Cardiac muscle cell (in vitro differentiated cells and primary cell): ENCODE results near the gene CNOT4. TPM values are rescaled to one million over a fixed set of nuclear protein-coding genes. Genes with fewer than 3 reads are reported as not detected.

Experiments
- DNase-seq, 2 donors: peaks; one replicate each; pipeline versions ENCODE4 v3.0.0 to v3.0.0-alpha.2; 2010 to 2017; ENCODE audit warnings: low read depth in 1 of 2, low spot score in 1 of 2
- H3K27ac ChIP-seq: fragments of 200-600 bp; sonication (generic); 2 replicates; pipeline ENCODE4 v1.5.1; 2016
- H3K27me3 ChIP-seq: fragments of 200-600 bp; sonication (generic); 2 replicates; pipeline ENCODE4 v1.6.0; 2016; ENCODE audit warnings: control low read depth
- H3K36me3 ChIP-seq: fragments of 200-600 bp; sonication (generic); 2 replicates; pipeline ENCODE4 v1.5.1; 2016; ENCODE audit warnings: control low read depth
- H3K4me1 ChIP-seq: fragments of 200-600 bp; sonication (generic); 2 replicates; pipeline ENCODE4 v1.8.1; 2017; ENCODE audit warnings: low read depth, mild to moderate bottlenecking, mixed run types
- H3K4me3 ChIP-seq: fragments of 200-600 bp; sonication (generic); 2 replicates; pipeline ENCODE4 v1.5.1; 2016; ENCODE audit warnings: mild to moderate bottlenecking
- H3K9me3 ChIP-seq: fragments of 200-600 bp; sonication (generic); 2 replicates; pipeline ENCODE4 v1.5.1; 2017; ENCODE audit warnings: low read depth, mild to moderate bottlenecking, control low read depth
- CTCF ChIP-seq: IDR thresholded peaks from 2 replicates; pipeline ENCODE4 v1.5.1; 2012; ENCODE audit warnings: low read depth, mild to moderate bottlenecking, low read length
- polyA plus RNA-seq: library from polyadenylated mRNA; unstranded; fragments of >200 nt; fragmentation: Nextera tagmentation; extraction: Ambion mirVana; gene quantifications from 2 replicates; pipeline ENCODE4 v1.2.1, GENCODE V29; 2016
- total RNA-seq: library from RNA; depleted of rRNA; stranded (reverse); fragments of >200 nt; gene quantifications from 2 replicates; pipeline ENCODE4 v1.2.3, GENCODE V29; 2016

CNOT4 gene
- total and polyA plus RNA-seq, 2 experiments from 2014 or later, result 14.5 to 23.6 TPM

GRCh38 chr7:135410543-135410942 lies 99.4 kb downstream of the CNOT4 start:
- no peak overlapping the region for H3K27ac ChIP-seq
- H3K9me3 ChIP-seq, result no peaks in the 10 kb centered on the region
- no peaks in the 10 kb centered on the region for H3K4me1 ChIP-seq
- no peak for DNase-seq
- no peak overlapping the region for H3K4me3 ChIP-seq
- TF ChIP-seq CTCF, result no peak
- no peaks in the 10 kb centered on the region for H3K27me3 ChIP-seq
- H3K36me3 ChIP-seq, result peaks cover 9% of the 10 kb centered on the region

GRCh38 chr7:135409845-135410542 lies 99.9 kb downstream of the CNOT4 start:
- TF ChIP-seq CTCF, result no peak
- Histone ChIP-seq H3K27ac (no peak overlapping the region), H3K4me3 (no peak overlapping the region), H3K9me3 (no peaks in the 10 kb centered on the region), H3K27me3 (no peaks in the 10 kb centered on the region), H3K36me3 (peaks cover 9% of the 10 kb centered on the region), H3K4me1 (no peaks in the 10 kb centered on the region)
- DNase-seq, result no peak

GRCh38 chr7:135407884-135408283 lies 102.0 kb downstream of the CNOT4 start:
- Histone ChIP-seq H3K27ac (no peak overlapping the region), H3K4me1 (peaks cover 11% of the 10 kb centered on the region), H3K9me3 (no peaks in the 10 kb centered on the region), H3K36me3 (peaks cover 9% of the 10 kb centered on the region), H3K4me3 (no peak overlapping the region), H3K27me3 (no peaks in the 10 kb centered on the region)
- TF ChIP-seq CTCF, result no peak
- no peak for DNase-seq

GRCh38 chr7:135406918-135407317 lies 103.0 kb downstream of the CNOT4 start:
- H3K27ac ChIP-seq, result no peak overlapping the region
- H3K36me3 ChIP-seq, result peaks cover 9% of the 10 kb centered on the region
- H3K4me1 ChIP-seq, result peaks cover 11% of the 10 kb centered on the region
- DNase-seq, result no peak
- no peak overlapping the region for H3K4me3 ChIP-seq
- TF ChIP-seq CTCF, result no peak
- H3K27me3 ChIP-seq, result no peaks in the 10 kb centered on the region
- H3K9me3 ChIP-seq, result no peaks in the 10 kb centered on the region

- Histone ChIP-seq H3K4me1 (peaks cover 11% of the 10 kb centered on the region), H3K9me3 (no peaks in the 10 kb centered on the region), H3K4me3 (no peak overlapping the region), H3K36me3 (peaks cover 9% of the 10 kb centered on the region), H3K27ac (no peak overlapping the region), H3K27me3 (no peaks in the 10 kb centered on the region)
- DNase-seq, result no peak
- TF ChIP-seq CTCF, result no peak
Measured at GRCh38 chr7:135405969-135406368, 103.9 kb downstream of the CNOT4 start.
